PC-3 (cell line): ENCODE measurements around the gene SLC6A20.

Experiments
- EZH2 ChIP-seq: fragments of 300-600 bp; sonication (generic); IDR thresholded peaks from one replicate; pipeline ENCODE4 v1.6.1; 2017; ENCODE audit warnings: antibody characterized with exemption, mild to moderate bottlenecking, low read length; ENCODE audit not compliant: unreplicated experiment
- TF ChIP-seq, protein P1 (sequence below): fragments of 300-600 bp; sonication (generic); conservative IDR thresholded peaks from 2 replicates; pipeline ENCODE4 v1.5.1; 2017; ENCODE audit warnings: antibody characterized with exemption, low read depth, mild to moderate bottlenecking, low read length

DNA sequence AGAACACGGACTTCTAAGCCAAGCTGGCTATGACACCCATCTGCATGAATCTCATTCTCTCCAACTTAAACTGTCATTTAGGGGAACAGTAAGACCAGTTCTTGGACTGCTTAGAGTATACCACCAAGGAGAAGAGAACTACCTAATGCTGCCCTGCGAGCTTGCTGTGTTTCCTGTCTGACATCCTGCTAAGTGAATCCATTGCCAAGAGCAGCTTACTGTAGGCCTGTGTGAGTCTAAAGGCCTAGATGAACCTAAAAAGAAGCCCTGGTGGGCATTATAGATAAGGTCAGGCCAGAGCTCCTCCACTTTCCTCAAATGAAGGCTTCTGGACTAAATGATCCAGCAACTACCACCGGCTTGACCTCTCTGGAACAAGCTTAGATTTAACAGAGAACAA lies 30.6 kb upstream of the SLC6A20 start:
- TF ChIP-seq, protein P1, sequence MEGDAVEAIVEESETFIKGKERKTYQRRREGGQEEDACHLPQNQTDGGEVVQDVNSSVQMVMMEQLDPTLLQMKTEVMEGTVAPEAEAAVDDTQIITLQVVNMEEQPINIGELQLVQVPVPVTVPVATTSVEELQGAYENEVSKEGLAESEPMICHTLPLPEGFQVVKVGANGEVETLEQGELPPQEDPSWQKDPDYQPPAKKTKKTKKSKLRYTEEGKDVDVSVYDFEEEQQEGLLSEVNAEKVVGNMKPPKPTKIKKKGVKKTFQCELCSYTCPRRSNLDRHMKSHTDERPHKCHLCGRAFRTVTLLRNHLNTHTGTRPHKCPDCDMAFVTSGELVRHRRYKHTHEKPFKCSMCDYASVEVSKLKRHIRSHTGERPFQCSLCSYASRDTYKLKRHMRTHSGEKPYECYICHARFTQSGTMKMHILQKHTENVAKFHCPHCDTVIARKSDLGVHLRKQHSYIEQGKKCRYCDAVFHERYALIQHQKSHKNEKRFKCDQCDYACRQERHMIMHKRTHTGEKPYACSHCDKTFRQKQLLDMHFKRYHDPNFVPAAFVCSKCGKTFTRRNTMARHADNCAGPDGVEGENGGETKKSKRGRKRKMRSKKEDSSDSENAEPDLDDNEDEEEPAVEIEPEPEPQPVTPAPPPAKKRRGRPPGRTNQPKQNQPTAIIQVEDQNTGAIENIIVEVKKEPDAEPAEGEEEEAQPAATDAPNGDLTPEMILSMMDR, result no peak
- no peak for TF ChIP-seq EZH2
